Measurements from ENCODE around the gene NOXA1.

NOXA1 gene

DNA sequence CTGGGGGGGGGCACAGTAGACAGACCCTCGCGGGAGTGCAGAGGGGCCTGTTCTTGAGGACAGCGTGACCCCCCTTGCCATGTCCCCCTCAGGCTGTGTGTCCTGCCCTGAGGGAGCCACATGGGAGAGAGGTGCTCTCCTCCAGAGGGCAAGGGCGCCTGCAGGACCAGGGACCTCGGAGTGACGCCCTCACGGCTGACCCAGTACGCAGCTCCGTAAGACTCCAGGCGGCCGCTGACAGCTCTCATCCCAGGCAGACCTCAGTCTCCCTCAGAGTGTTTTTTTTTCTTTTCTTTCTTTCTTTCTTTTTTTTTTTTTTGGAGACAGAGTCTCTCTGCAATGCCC is 27.6 kb upstream of the NOXA1 start:
- TF ChIP-seq ZNF274 (IDR thresholded peaks at IDR 0.05; ENCODE audit: low read depth, low read length) (no peak), SUZ12 (IDR thresholded peaks at IDR 0.05; ENCODE audit: extremely low read depth, insufficient read depth, insufficient read length) (no peak), YY1 (IDR thresholded peaks at IDR 0.05; ENCODE audit: insufficient read depth, insufficient read length) (no peak)
- Histone ChIP-seq H3K9me3 (ENCODE audit: insufficient read depth, low read length) (0 out of 2 replicates have a peak, but pooled peaks cover under 1% of the 10 kb centered on the region), H3K36me3 (ENCODE audit: insufficient read depth, insufficient read length, low read length) (peaks cover 3% of the 10 kb centered on the region), H3K9ac (ENCODE audit: insufficient read length, low read depth) (no peak overlapping the region), H3K4me3 (ENCODE audit: insufficient read length, low read depth) (no peak overlapping the region), H3K27me3 (ENCODE audit: insufficient read depth, insufficient read length) (no peaks in the 10 kb centered on the region), H3K4me1 (ENCODE audit: insufficient read depth, insufficient read length) (peaks cover 16% of the 10 kb centered on the region)
- no peak for DNase-seq (ENCODE audit: low read depth, low spot score)

GRCh38 chr9:137396227-137396626 is 27.0 kb upstream of the NOXA1 start:
- H3K9me3 ChIP-seq (ENCODE audit: insufficient read depth, low read length), result peaks cover 4% of the 10 kb centered on the region; the same call in 1 of the 2 replicates
- peaks cover 3% of the 10 kb centered on the region for H3K36me3 ChIP-seq (ENCODE audit: insufficient read depth, insufficient read length, low read length)
- TF ChIP-seq SUZ12 (IDR thresholded peaks at IDR 0.05; ENCODE audit: extremely low read depth, insufficient read depth, insufficient read length) (no peak), ZNF274 (IDR thresholded peaks at IDR 0.05; ENCODE audit: low read depth, low read length) (no peak), YY1 (IDR thresholded peaks at IDR 0.05; ENCODE audit: insufficient read depth, insufficient read length) (no peak)
- no peak for DNase-seq (ENCODE audit: low read depth, low spot score)
- no peaks in the 10 kb centered on the region for H3K27me3 ChIP-seq (ENCODE audit: insufficient read depth, insufficient read length)
- H3K9ac ChIP-seq (ENCODE audit: insufficient read length, low read depth), result peak overlapping the region; percentile 36
- H3K4me3 ChIP-seq (ENCODE audit: insufficient read length, low read depth), result no peak overlapping the region
- H3K4me1 ChIP-seq (ENCODE audit: insufficient read depth, insufficient read length), result peaks cover 16% of the 10 kb centered on the region

DNA sequence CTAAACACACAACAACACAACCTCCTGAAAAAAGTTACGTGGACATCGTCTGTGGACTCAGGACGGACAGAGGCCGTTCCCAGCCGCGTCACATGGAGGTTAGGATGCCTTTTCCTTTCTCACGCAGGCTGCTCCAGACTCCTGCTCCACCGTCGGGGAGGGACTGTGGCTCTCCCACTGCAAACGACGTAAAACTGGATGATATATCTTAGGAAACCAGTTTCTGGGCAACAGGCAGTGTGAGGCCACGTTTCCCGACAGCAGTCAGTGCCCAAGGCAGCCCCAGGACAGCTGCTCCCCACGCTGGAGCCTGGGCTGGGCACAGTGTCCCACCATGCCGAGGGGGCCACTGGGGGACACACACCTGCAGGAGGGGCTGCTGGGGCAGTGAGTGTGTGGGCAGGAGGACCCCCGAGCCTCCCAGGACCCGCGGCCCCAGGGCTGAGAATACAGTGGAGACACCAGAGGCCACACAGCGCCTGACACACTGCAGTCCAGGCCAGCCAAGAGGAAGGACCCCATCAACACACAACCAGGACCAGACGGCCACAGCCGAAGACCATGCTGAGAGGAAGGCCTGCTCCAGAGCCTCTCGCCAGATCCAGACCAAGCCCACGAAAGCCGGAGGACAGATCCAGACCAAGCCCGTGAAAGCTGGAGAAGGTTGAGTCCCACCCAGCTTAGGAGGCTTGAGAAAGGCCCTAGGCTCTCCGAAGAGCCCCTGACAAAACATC is 26.4 kb upstream of the NOXA1 start:
- peaks cover 3% of the 10 kb centered on the region for H3K36me3 ChIP-seq (ENCODE audit: insufficient read depth, insufficient read length, low read length)
- TF ChIP-seq SUZ12 (IDR thresholded peaks at IDR 0.05; ENCODE audit: extremely low read depth, insufficient read depth, insufficient read length) (no peak), YY1 (IDR thresholded peaks at IDR 0.05; ENCODE audit: insufficient read depth, insufficient read length) (no peak), ZNF274 (IDR thresholded peaks at IDR 0.05; ENCODE audit: low read depth, low read length) (no peak)
- peaks cover 16% of the 10 kb centered on the region for H3K4me1 ChIP-seq (ENCODE audit: insufficient read depth, insufficient read length)
- H3K4me3 ChIP-seq (ENCODE audit: insufficient read length, low read depth), result no peak overlapping the region
- H3K9ac ChIP-seq (ENCODE audit: insufficient read length, low read depth), result peak overlapping the region; percentile 3
- DNase-seq (ENCODE audit: low read depth, low spot score), result no peak
- no peaks in the 10 kb centered on the region for H3K27me3 ChIP-seq (ENCODE audit: insufficient read depth, insufficient read length)
- H3K9me3 ChIP-seq (ENCODE audit: insufficient read depth, low read length), result peaks cover 9% of the 10 kb centered on the region; the same call in 1 of the 2 replicates

DNA sequence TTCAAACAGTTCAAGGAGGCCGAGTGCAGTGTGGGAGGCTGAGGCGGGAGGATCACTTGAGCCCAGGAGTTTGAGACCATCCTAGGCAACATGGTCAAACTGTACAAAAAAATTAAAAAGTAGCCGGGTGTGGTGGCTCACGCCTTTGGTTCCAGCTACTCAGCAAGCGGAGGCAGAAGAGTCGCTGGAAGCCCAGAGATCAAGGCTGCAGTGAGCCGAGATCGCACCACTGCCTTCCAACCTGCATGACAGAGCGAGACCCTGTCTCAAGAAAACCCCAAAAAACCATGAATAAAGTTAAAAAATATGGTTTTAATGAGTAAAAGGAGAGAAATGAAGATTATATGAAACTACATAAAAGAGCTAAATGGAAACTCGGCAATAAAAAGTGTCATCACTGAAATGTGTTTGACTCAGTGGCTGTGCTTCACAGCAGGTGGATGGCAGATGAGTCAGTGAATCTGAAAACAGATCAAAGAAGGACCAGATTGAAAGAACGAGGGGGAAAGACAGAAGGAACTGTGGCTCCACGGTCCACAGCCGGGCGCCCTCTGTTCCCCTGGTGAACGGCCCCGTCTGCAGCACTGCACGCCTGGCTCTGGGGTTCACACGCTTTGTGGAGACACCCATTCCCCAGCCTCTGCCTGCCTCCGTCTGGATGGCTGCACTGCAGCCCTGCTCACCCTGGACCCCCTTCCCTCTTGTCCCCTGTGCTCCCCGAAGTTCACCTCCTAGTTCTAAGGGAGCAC is 25.3 kb upstream of the NOXA1 start:
- Histone ChIP-seq H3K27me3 (ENCODE audit: insufficient read depth, insufficient read length) (no peaks in the 10 kb centered on the region), H3K4me3 (ENCODE audit: insufficient read length, low read depth) (no peak overlapping the region), H3K36me3 (ENCODE audit: insufficient read depth, insufficient read length, low read length) (no peaks in the 10 kb centered on the region), H3K4me1 (ENCODE audit: insufficient read depth, insufficient read length) (peaks cover 14% of the 10 kb centered on the region), H3K9me3 (ENCODE audit: insufficient read depth, low read length) (peaks cover 13% of the 10 kb centered on the region; the same call in 1 of the 2 replicates), H3K9ac (ENCODE audit: insufficient read length, low read depth) (no peak overlapping the region)
- DNase-seq (ENCODE audit: low read depth, low spot score), result no peak
- no peak for TF ChIP-seq YY1 (IDR thresholded peaks at IDR 0.05; ENCODE audit: insufficient read depth, insufficient read length)
- TF ChIP-seq ZNF274 (IDR thresholded peaks at IDR 0.05; ENCODE audit: low read depth, low read length), result no peak
- TF ChIP-seq SUZ12 (IDR thresholded peaks at IDR 0.05; ENCODE audit: extremely low read depth, insufficient read depth, insufficient read length), result no peak

GRCh38 chr9:137398561-137399468 is 24.4 kb upstream of the NOXA1 start:
- H3K4me1 ChIP-seq (ENCODE audit: insufficient read depth, insufficient read length), result peaks cover 14% of the 10 kb centered on the region
- TF ChIP-seq YY1 (IDR thresholded peaks at IDR 0.05; ENCODE audit: insufficient read depth, insufficient read length), result no peak
- no peak for TF ChIP-seq ZNF274 (IDR thresholded peaks at IDR 0.05; ENCODE audit: low read depth, low read length)
- TF ChIP-seq SUZ12 (IDR thresholded peaks at IDR 0.05; ENCODE audit: extremely low read depth, insufficient read depth, insufficient read length), result no peak
- H3K4me3 ChIP-seq (ENCODE audit: insufficient read length, low read depth), result no peak overlapping the region
- no peaks in the 10 kb centered on the region for H3K36me3 ChIP-seq (ENCODE audit: insufficient read depth, insufficient read length, low read length)
- H3K9ac ChIP-seq (ENCODE audit: insufficient read length, low read depth), result no peak overlapping the region
- peaks cover 13% of the 10 kb centered on the region; the same call in 1 of the 2 replicates for H3K9me3 ChIP-seq (ENCODE audit: insufficient read depth, low read length)
- no peaks in the 10 kb centered on the region for H3K27me3 ChIP-seq (ENCODE audit: insufficient read depth, insufficient read length)
- no peak for DNase-seq (ENCODE audit: low read depth, low spot score)

DNA sequence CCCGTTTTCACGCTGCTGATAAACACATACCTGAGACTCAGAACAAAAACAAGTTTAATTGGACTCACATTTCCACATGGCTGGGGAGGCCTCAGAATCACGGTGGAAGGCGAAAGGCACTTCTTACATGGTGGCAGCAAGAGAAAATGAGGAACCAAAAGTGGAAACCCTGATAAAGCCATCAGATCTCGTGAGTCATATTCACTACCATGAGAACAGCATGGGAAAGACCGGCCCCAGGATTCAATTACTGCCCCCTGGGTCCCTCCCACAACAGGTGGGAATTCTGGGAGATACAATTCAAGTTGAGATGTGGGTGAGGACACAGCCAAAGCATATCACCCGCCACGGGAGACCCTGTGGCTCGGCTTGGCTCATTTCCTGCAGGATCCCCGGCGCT is 20.4 kb upstream of the NOXA1 start:
- peaks cover 9% of the 10 kb centered on the region for H3K4me1 ChIP-seq (ENCODE audit: insufficient read depth, insufficient read length)
- no peaks in the 10 kb centered on the region for H3K27me3 ChIP-seq (ENCODE audit: insufficient read depth, insufficient read length)
- H3K36me3 ChIP-seq (ENCODE audit: insufficient read depth, insufficient read length, low read length), result no peaks in the 10 kb centered on the region
- no peak for DNase-seq (ENCODE audit: low read depth, low spot score)
- no peak for TF ChIP-seq SUZ12 (IDR thresholded peaks at IDR 0.05; ENCODE audit: extremely low read depth, insufficient read depth, insufficient read length)
- no peak for TF ChIP-seq YY1 (IDR thresholded peaks at IDR 0.05; ENCODE audit: insufficient read depth, insufficient read length)
- no peak for TF ChIP-seq ZNF274 (IDR thresholded peaks at IDR 0.05; ENCODE audit: low read depth, low read length)
- no peak overlapping the region for H3K9ac ChIP-seq (ENCODE audit: insufficient read length, low read depth)
- no peak overlapping the region for H3K4me3 ChIP-seq (ENCODE audit: insufficient read length, low read depth)
- peaks cover 13% of the 10 kb centered on the region; the same call in 1 of the 2 replicates for H3K9me3 ChIP-seq (ENCODE audit: insufficient read depth, low read length)

Data from NT2/D1 (cell line).